MM.1S (cell line): ENCODE results near the gene ZRANB1.

Experiments used
- EZH2 ChIP-seq: fragments of 300-600 bp; sonication (generic); optimal IDR thresholded peaks from 2 replicates; pipeline ENCODE3; 2017; ENCODE audit warnings: low read depth, mild to moderate bottlenecking, antibody characterized with exemption, low read length, mixed read lengths
- TF ChIP-seq, protein P1 (sequence below): fragments of 300-600 bp; sonication (generic); IDR thresholded peaks from 2 replicates; pipeline ENCODE4 v1.5.1; 2016; ENCODE audit warnings: antibody characterized with exemption, low read length, mixed read lengths

- TF ChIP-seq, protein P1, sequence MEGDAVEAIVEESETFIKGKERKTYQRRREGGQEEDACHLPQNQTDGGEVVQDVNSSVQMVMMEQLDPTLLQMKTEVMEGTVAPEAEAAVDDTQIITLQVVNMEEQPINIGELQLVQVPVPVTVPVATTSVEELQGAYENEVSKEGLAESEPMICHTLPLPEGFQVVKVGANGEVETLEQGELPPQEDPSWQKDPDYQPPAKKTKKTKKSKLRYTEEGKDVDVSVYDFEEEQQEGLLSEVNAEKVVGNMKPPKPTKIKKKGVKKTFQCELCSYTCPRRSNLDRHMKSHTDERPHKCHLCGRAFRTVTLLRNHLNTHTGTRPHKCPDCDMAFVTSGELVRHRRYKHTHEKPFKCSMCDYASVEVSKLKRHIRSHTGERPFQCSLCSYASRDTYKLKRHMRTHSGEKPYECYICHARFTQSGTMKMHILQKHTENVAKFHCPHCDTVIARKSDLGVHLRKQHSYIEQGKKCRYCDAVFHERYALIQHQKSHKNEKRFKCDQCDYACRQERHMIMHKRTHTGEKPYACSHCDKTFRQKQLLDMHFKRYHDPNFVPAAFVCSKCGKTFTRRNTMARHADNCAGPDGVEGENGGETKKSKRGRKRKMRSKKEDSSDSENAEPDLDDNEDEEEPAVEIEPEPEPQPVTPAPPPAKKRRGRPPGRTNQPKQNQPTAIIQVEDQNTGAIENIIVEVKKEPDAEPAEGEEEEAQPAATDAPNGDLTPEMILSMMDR, result no peak
- no peak for TF ChIP-seq EZH2
Measured at GRCh38 chr10:125020871-125021270, 78.9 kb downstream of the ZRANB1 start.
